Prostate gland (tissue), 2 donors: ENCODE results near the gene ALG12. TPM values are rescaled to one million over a fixed set of nuclear protein-coding genes. Genes with fewer than 3 reads are reported as not detected.

Source experiments
- DNase-seq: peaks from one replicate; pipeline ENCODE4 v3.0.0-alpha.2; 2019; ENCODE audit warnings: low spot score
- H3K27ac ChIP-seq, 2 donors: fragments of 200-600 bp; sonication (generic); 2 replicates each; pipeline ENCODE4 v1.5.1; 2017 to 2019
- H3K27me3 ChIP-seq: fragments of 200-600 bp; sonication (generic); replicated peaks from 2 replicates; pipeline ENCODE4 v1.5.1; 2019; ENCODE audit not compliant: insufficient read depth
- H3K36me3 ChIP-seq, 2 donors: fragments of 200-600 bp; sonication (generic); 1 replicate in 1 of 2; 2 replicates in 1 of 2; pipeline versions ENCODE4 v1.5.1 to v1.8.1; 2017 to 2019
- H3K4me1 ChIP-seq: fragments of 200-600 bp; sonication (generic); replicated peaks from 2 replicates; pipeline ENCODE4 v1.5.1; 2019
- H3K4me3 ChIP-seq, 2 donors: fragments of 200-600 bp; sonication (generic); 2 replicates each; pipeline ENCODE4 v1.5.1; 2017 to 2019
- H3K9me3 ChIP-seq: fragments of 200-600 bp; sonication (generic); 2 replicates; pipeline ENCODE4 v1.5.1; 2017
- POLR2A ChIP-seq: fragments of 450-650 bp; IDR thresholded peaks from one replicate; pipeline ENCODE4 v1.6.1; 2016; ENCODE audit warnings: antibody characterized with exemption, mild to moderate bottlenecking
- POLR2AphosphoS5 ChIP-seq: sonication (generic); formaldehyde crosslinking; IDR thresholded peaks from one replicate; pipeline ENCODE4 v1.6.1; 2017; ENCODE audit warnings: antibody characterized with exemption
- WGBS: methylation state at CpG from one replicate; pipeline ENCODE4 v1.1.5; 2018; 5-methylcytosine and 5-hydroxymethylcytosine counted together
- intact Hi-C: fragments of 100-400 bp; cut with DNase I; formaldehyde crosslinking; loops from one replicate; pipeline ENCODE4 v1.14.2; 2022
- total RNA-seq, 2 donors: library from RNA; depleted of rRNA; stranded (reverse); fragments of >200 nt; gene quantifications; one replicate each; pipeline ENCODE4 v1.1.0, GENCODE V29; 2016
- TF ChIP-seq, protein P1 (sequence below), 4 experiments: fragments of 200-600 bp in 2 of 4; fragments of 450-650 bp in 2 of 4; sonication (generic) in 2 of 4; IDR thresholded peaks; 1 replicate in 3 of 4; 2 replicates in 1 of 4; pipeline ENCODE4 v1.5.1; 2016 to 2019; ENCODE audit warnings: antibody characterized with exemption in 4 of 4, mild to moderate bottlenecking in 2 of 4, moderate library complexity in 2 of 4

The ALG12 gene
- total RNA-seq, 2 donors from 2014 or later, result 26.1 to 33.6 TPM

DNA sequence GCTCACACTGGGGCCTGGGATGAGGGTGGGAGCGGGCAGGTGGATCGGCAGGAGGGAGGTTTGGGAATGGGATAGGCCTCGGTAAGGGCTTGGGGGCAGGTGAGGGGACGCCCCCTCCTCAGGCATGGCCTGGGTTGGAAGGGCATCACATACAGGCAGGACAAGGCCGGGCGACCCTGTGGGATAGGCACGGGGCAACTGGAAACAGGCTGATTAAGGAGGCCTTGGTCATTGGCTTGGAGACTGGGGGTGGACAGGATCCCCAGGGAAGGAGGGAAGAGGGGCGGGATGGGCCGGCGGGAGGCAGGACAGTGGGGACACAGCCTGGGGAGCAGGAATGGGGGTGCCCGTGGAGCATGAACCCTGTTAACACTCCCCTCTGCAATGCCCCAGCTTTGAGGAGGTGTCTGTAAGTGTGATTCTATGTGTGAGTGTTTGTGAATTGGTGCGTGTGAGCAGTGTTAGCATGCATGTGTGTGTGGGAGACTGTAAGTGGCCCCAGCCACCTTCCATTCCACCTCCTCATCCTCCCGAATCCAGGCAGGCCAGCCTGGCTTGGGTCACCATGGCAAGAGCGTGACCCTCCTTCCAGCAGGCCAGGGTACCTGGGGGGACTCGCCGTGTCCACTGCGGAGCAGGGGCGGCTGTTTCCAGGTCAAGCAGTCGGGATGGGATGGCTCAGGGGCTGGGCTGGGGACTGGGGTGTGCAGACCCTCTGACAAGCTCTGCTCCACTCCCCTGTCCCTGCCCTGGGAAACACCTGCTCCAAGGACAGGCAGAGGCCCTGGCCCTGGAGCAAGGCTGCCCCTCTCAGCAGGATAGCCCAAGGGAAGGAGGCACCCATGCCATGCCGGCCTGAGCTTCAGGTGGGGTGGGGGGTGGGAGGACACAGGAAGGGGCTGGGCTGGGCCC lies 38.9 kb upstream of the ALG12 start:
- no peaks in the 10 kb centered on the region for H3K27me3 ChIP-seq
- no peak overlapping the region for H3K4me3 ChIP-seq
- intact Hi-C loops, result no loop called here
- H3K9me3 ChIP-seq, result no peaks in the 10 kb centered on the region
- TF ChIP-seq POLR2A, result no peak
- TF ChIP-seq, protein P1, sequence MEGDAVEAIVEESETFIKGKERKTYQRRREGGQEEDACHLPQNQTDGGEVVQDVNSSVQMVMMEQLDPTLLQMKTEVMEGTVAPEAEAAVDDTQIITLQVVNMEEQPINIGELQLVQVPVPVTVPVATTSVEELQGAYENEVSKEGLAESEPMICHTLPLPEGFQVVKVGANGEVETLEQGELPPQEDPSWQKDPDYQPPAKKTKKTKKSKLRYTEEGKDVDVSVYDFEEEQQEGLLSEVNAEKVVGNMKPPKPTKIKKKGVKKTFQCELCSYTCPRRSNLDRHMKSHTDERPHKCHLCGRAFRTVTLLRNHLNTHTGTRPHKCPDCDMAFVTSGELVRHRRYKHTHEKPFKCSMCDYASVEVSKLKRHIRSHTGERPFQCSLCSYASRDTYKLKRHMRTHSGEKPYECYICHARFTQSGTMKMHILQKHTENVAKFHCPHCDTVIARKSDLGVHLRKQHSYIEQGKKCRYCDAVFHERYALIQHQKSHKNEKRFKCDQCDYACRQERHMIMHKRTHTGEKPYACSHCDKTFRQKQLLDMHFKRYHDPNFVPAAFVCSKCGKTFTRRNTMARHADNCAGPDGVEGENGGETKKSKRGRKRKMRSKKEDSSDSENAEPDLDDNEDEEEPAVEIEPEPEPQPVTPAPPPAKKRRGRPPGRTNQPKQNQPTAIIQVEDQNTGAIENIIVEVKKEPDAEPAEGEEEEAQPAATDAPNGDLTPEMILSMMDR (IDR thresholded peaks at IDR 0.05), result no peak
- no peak for TF ChIP-seq POLR2AphosphoS5
- DNase-seq, result no peak
- peaks cover 40% of the 10 kb centered on the region for H3K4me1 ChIP-seq
- WGBS, result 90% methylated on average over 20 of the region's 20 CpGs
- peaks cover 0 to 7% of the 10 kb centered on the region in 2 donors for H3K36me3 ChIP-seq
- H3K27ac ChIP-seq, result no peak overlapping the region

GRCh38 chr22:49956418-49956770 lies 38.2 kb upstream of the ALG12 start:
- Histone ChIP-seq H3K9me3 (no peaks in the 10 kb centered on the region), H3K27ac (peak overlapping the region in 1 of 2 donors; percentile 95), H3K4me1 (peaks cover 48% of the 10 kb centered on the region), H3K36me3 (peaks cover 0 to under 1% of the 10 kb centered on the region in 2 donors), H3K27me3 (no peaks in the 10 kb centered on the region), H3K4me3 (no peak overlapping the region)
- 78% methylated on average over 7 of the region's 15 CpGs for WGBS
- TF ChIP-seq, protein P1 (IDR thresholded peaks at IDR 0.05), result no peak
- no peak for TF ChIP-seq POLR2A
- no peak for TF ChIP-seq POLR2AphosphoS5
- no peak for DNase-seq
- intact Hi-C loops, result no loop called here

DNA sequence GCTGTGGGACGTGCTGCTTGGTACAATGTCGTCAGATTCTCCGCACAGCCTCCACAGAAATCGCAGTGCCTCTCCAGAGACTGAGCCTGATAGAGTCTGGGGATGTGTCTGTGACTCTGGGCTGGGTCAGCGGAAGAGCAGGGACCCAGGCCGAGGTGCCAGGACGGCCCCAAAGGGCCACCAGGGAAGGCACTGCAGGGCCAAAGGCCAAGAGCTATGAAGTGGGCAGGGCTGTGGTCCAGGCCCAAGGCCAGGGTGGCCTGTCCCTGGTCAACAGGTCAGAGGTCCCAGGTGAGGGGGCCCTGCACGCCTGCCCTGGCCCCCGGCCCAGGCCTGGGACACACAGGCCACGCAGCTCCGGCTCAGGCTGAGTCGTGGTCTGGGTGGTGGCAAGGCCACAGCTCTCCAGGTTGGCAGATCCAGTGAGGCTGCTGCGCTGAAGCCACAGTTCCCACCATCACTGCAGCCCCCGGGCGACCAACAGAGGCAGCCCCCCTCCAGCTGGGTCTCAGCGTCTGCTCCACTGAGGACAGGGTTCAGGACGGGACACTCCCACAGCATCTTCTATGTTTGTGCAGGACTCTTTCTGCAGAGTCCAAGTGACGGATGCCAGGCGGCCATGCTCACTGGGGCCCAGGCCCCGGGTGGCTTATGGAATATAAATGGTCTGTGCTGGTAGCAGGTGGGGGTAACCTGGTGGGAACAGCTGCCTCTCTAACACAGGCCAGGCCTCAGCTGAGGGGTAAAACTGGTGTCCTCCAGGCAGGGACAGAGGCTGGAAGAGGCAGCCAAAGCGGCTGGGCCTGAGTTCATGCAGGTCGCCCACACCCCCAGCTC lies 37.6 kb upstream of the ALG12 start:
- peak overlapping the region; percentile 95 to 96 for H3K27ac ChIP-seq
- no peaks in the 10 kb centered on the region for H3K36me3 ChIP-seq
- DNase-seq, result no peak
- H3K4me3 ChIP-seq, result no peak overlapping the region
- H3K4me1 ChIP-seq, result peaks cover 49% of the 10 kb centered on the region
- intact Hi-C loops, result no loop called here
- no peak for TF ChIP-seq POLR2A
- no peak for TF ChIP-seq POLR2AphosphoS5
- TF ChIP-seq, protein P1 (IDR thresholded peaks at IDR 0.05), result no peak
- no peaks in the 10 kb centered on the region for H3K27me3 ChIP-seq
- 88% methylated on average over 17 of the region's 22 CpGs for WGBS
- no peaks in the 10 kb centered on the region for H3K9me3 ChIP-seq

- Histone ChIP-seq H3K27ac (peak overlapping the region; percentile 95 to 96), H3K4me1 (peaks cover 55% of the 10 kb centered on the region), H3K27me3 (no peaks in the 10 kb centered on the region), H3K36me3 (no peaks in the 10 kb centered on the region), H3K9me3 (no peaks in the 10 kb centered on the region), H3K4me3 (no peak overlapping the region)
- DNase-seq, result no peak
- intact Hi-C loops, result no loop called here
- TF ChIP-seq POLR2A, result no peak
- no peak for TF ChIP-seq POLR2AphosphoS5
- TF ChIP-seq, protein P1 (IDR thresholded peaks at IDR 0.05), result no peak
- 52% methylated on average over 12 of the region's 15 CpGs for WGBS
These were observed 36.8 kb upstream of the ALG12 start for GRCh38 chr22:49954991-49955580.
